GM12878 (cell line): ENCODE measurements around the gene PPP1R9B. TPM values are rescaled to one million over a fixed set of nuclear protein-coding genes. Genes with fewer than 3 reads are reported as not detected.

Source experiments
- BACH1 ChIP-seq: fragments of 450-650 bp; IDR thresholded peaks from 2 replicates; pipeline ENCODE4 v1.6.1; 2017; ENCODE audit warnings: mild to moderate bottlenecking, borderline replicate concordance
- BCL3 ChIP-seq: IDR thresholded peaks from 2 replicates; pipeline ENCODE4 v1.6.1; 2011; ENCODE audit warnings: borderline replicate concordance, low read depth, mild to moderate bottlenecking, moderate library complexity, low read length; ENCODE audit not compliant: insufficient read depth, poor library complexity, severe bottlenecking
- BHLHE40 ChIP-seq, 2 experiments: fragments of 450-650 bp in 1 of 2; IDR thresholded peaks; 2 replicates each; pipeline ENCODE4 v1.6.1; 2011 to 2017; ENCODE audit warnings: low read depth in 2 of 2, borderline replicate concordance in 1 of 2, improper control_type of control experiment in 1 of 2, low read length in 1 of 2, mild to moderate bottlenecking in 1 of 2
- BMI1 ChIP-seq: fragments of 450-650 bp; IDR thresholded peaks from 2 replicates; pipeline ENCODE4 v1.6.1; 2016; ENCODE audit warnings: mild to moderate bottlenecking, moderate library complexity, borderline replicate concordance
- BRCA1 ChIP-seq: IDR thresholded peaks from 2 replicates; pipeline ENCODE4 v1.6.1; 2011; ENCODE audit warnings: low read depth, low read length, improper control_type of control experiment
- EED ChIP-seq: sonication (generic); IDR thresholded peaks from 2 replicates; pipeline ENCODE4 v1.6.1; 2016; ENCODE audit warnings: antibody characterized with exemption, low read depth
- FOS ChIP-seq: IDR thresholded peaks from 3 replicates; pipeline ENCODE4 v1.6.1; 2011; ENCODE audit warnings: borderline replicate concordance; ENCODE audit not compliant: insufficient read length; ENCODE audit errors: extremely low read depth
- HSF1 ChIP-seq: fragments of 150-350 bp; IDR thresholded peaks from 2 replicates; pipeline ENCODE4 v1.6.1; 2014; ENCODE audit warnings: mild to moderate bottlenecking, low read depth, low read length
- JUND ChIP-seq: IDR thresholded peaks from 2 replicates; pipeline ENCODE4 v1.6.1; 2012; ENCODE audit warnings: low read depth, mild to moderate bottlenecking, low read length, improper control_type of control experiment, moderate library complexity
- MTA2 ChIP-seq: fragments of 450-650 bp; IDR thresholded peaks from 2 replicates; pipeline ENCODE4 v1.6.1; 2016; ENCODE audit warnings: low read depth, mild to moderate bottlenecking, moderate library complexity
- RAD21 ChIP-seq: IDR thresholded peaks from 2 replicates; pipeline ENCODE4 v1.6.1; 2011; ENCODE audit warnings: mild to moderate bottlenecking, low read depth, low read length, moderate library complexity; ENCODE audit not compliant: insufficient read depth
- RBBP5 ChIP-seq: fragments of 200-600 bp; sonication (generic); conservative IDR thresholded peaks from 2 replicates; pipeline ENCODE4 v1.6.1; 2016
- RELA ChIP-seq: fragments of 450-650 bp; IDR thresholded peaks from 2 replicates; pipeline ENCODE4 v1.8.0; 2014; ENCODE audit warnings: borderline replicate concordance; ENCODE audit not compliant: partially characterized antibody
- SMAD1 ChIP-seq: fragments of 450-650 bp; IDR thresholded peaks from 2 replicates; pipeline ENCODE4 v1.6.1; 2018; ENCODE audit warnings: mild to moderate bottlenecking, low read depth; ENCODE audit not compliant: partially characterized antibody
- SMARCA5 ChIP-seq: fragments of 450-650 bp; IDR thresholded peaks from 2 replicates; pipeline ENCODE4 v1.6.1; 2017; ENCODE audit warnings: mild to moderate bottlenecking
- TAF1 ChIP-seq: IDR thresholded peaks from 2 replicates; pipeline ENCODE4 v1.6.1; 2011; ENCODE audit warnings: mild to moderate bottlenecking, low read depth, low read length, borderline replicate concordance
- WRNIP1 ChIP-seq: IDR thresholded peaks from 2 replicates; pipeline ENCODE4 v1.6.1; 2011; ENCODE audit warnings: low read depth, low read length, improper control_type of control experiment, borderline replicate concordance
- YY1 ChIP-seq: IDR thresholded peaks from 2 replicates; pipeline ENCODE4 v1.6.1; 2011; ENCODE audit warnings: low read depth, mild to moderate bottlenecking, low read length
- ZBED1 ChIP-seq: IDR thresholded peaks from 2 replicates; pipeline ENCODE4 v1.6.1; 2016; ENCODE audit warnings: borderline replicate concordance
- ZNF274 ChIP-seq: IDR thresholded peaks from one replicate; pipeline ENCODE4 v1.8.0; 2011; ENCODE audit not compliant: insufficient read length, insufficient read depth
- ZNF384 ChIP-seq: IDR thresholded peaks from 2 replicates; pipeline ENCODE4 v1.6.1; 2012; ENCODE audit warnings: low read depth, mild to moderate bottlenecking, low read length, improper control_type of control experiment, borderline replicate concordance
- polyA plus RNA-seq, 11 experiments: library from polyadenylated mRNA; depleted of rRNA in 4 of 11; unstranded in 6 of 11; stranded (reverse) in 5 of 11; fragments of >200 nt; fragmentation: Nextera tagmentation in 4 of 11; fragmentation: Illumina TruSeq in 1 of 11; extraction: Ambion mirVana in 4 of 11; extraction: Trizol in 1 of 11; gene quantifications; 1 replicate in 1 of 11; 2 replicates in 10 of 11; pipeline versions ENCODE4 v1.2.1 to v1.2.3, GENCODE V29; 2011 to 2016; ENCODE audit warnings: inconsistent platforms in 2 of 11, missing spikeins in 2 of 11, low read depth in 1 of 11
- total RNA-seq, 4 experiments: library from RNA; depleted of rRNA in 3 of 4; stranded (reverse); fragments of >200 nt in 3 of 4; fragmentation: Illumina TruSeq in 1 of 4; extraction: Trizol in 1 of 4; gene quantifications; 2 replicates each; pipeline versions ENCODE4 v1.2.1 to v1.2.3, GENCODE V29; 2013 to 2021
- TF ChIP-seq, protein P1 (sequence below): fragments of 450-650 bp; IDR thresholded peaks from 2 replicates; pipeline ENCODE4 v1.6.1; 2017; ENCODE audit warnings: low read depth, mild to moderate bottlenecking, moderate library complexity
- TF ChIP-seq, protein P2 (sequence below): fragments of 450-650 bp; IDR thresholded peaks from 2 replicates; pipeline ENCODE4 v1.6.1; 2018; ENCODE audit warnings: mild to moderate bottlenecking, low read depth, moderate library complexity; ENCODE audit not compliant: partially characterized antibody

Gene PPP1R9B
- total and polyA plus RNA-seq, 10 of the 15 experiments (the other 5 are each of a cell fraction or from before 2014, with no cell fraction given): 0.20 to 107 (median 37.5) TPM

- TF ChIP-seq RELA (peak; percentile 87), ZNF384 (no peak), JUND (no peak), BMI1 (no peak), RAD21 (no peak), SMAD1 (no peak), BCL3 (no peak), BHLHE40 (IDR thresholded peaks at IDR 0.05; ENCODE audit: borderline replicate concordance in 1 of 2, low read depth in 2 of 2, low read length in 1 of 2) (peak in 1 of 2 experiments; percentile 46; a peak in 1 of 4 replicates), ZBED1 (no peak), YY1 (no peak), BACH1 (peak; percentile 23; the same call in 1 of the 2 replicates), RBBP5 (no peak), MTA2 (peak; percentile 50; the same call in 1 of the 2 replicates), BRCA1 (no peak), ZNF274 (no peak), TAF1 (0 out of 2 replicates have a peak, but pooled peaks have one; percentile 13), FOS (no peak), HSF1 (no peak), WRNIP1 (no peak), EED (peak; percentile 68), SMARCA5 (no peak)
- TF ChIP-seq, protein P1, sequence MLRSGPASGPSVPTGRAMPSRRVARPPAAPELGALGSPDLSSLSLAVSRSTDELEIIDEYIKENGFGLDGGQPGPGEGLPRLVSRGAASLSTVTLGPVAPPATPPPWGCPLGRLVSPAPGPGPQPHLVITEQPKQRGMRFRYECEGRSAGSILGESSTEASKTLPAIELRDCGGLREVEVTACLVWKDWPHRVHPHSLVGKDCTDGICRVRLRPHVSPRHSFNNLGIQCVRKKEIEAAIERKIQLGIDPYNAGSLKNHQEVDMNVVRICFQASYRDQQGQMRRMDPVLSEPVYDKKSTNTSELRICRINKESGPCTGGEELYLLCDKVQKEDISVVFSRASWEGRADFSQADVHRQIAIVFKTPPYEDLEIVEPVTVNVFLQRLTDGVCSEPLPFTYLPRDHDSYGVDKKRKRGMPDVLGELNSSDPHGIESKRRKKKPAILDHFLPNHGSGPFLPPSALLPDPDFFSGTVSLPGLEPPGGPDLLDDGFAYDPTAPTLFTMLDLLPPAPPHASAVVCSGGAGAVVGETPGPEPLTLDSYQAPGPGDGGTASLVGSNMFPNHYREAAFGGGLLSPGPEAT: peak; percentile 89
- TF ChIP-seq, protein P2, sequence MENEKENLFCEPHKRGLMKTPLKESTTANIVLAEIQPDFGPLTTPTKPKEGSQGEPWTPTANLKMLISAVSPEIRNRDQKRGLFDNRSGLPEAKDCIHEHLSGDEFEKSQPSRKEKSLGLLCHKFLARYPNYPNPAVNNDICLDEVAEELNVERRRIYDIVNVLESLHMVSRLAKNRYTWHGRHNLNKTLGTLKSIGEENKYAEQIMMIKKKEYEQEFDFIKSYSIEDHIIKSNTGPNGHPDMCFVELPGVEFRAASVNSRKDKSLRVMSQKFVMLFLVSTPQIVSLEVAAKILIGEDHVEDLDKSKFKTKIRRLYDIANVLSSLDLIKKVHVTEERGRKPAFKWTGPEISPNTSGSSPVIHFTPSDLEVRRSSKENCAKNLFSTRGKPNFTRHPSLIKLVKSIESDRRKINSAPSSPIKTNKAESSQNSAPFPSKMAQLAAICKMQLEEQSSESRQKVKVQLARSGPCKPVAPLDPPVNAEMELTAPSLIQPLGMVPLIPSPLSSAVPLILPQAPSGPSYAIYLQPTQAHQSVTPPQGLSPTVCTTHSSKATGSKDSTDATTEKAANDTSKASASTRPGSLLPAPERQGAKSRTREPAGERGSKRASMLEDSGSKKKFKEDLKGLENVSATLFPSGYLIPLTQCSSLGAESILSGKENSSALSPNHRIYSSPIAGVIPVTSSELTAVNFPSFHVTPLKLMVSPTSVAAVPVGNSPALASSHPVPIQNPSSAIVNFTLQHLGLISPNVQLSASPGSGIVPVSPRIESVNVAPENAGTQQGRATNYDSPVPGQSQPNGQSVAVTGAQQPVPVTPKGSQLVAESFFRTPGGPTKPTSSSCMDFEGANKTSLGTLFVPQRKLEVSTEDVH: no peak
Observed at GRCh38 chr17:50192618-50193291, 42.3 kb upstream of the PPP1R9B start (continued).
